Measurements from ENCODE around the gene ENPP1. TPM values are rescaled to one million over a fixed set of nuclear protein-coding genes. Genes with fewer than 3 reads are reported as not detected.

Gene ENPP1
- total and polyA plus RNA-seq, 2 donors (not counting 3 experiments of a cell fraction or from before 2014, with no cell fraction given) = 0.36 to 1.4 TPM

DNA sequence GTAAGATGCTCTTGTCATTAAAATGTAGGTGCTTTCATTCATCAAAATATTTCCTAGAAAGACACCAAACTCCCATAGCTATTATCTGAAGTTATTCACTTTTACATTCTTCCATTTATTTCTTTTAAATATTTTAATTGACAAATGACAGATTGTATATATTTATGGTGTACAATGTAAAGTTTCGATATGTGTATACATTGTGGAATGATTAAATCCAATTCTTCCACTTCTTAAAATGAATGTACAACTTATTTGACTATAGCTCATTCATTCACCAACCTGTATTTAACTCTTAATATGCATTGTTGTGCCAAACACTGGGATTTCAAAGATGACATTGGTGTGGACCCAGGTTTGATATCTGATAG is 102.4 kb downstream of the ENPP1 start:
- Histone ChIP-seq H3K4me2 (ENCODE audit: insufficient read depth, low read length) (no peak overlapping the region), H3K9me1 (replicated peaks; ENCODE audit: control insufficient read depth, extremely low read depth, insufficient read depth, low read length) (no peaks in the 10 kb centered on the region), H4K20me1 (replicated peaks; ENCODE audit: control insufficient read depth, extremely low read depth, insufficient read depth, low read length) (no peaks in the 10 kb centered on the region), H3K36me3 (ENCODE audit: control insufficient read depth in 2 of 2, extremely low read depth in 1 of 2, insufficient read depth in 2 of 2, low read length in 2 of 2) (no peaks in the 10 kb centered on the region), H3K4me1 (ENCODE audit: control insufficient read depth, extremely low read depth, insufficient read depth, low read length) (no peaks in the 10 kb centered on the region), H3K9me3 (replicated peaks; ENCODE audit: control insufficient read depth, insufficient read depth, low read length) (no peaks in the 10 kb centered on the region), H3K27me3 (ENCODE audit: control insufficient read depth in 2 of 2, insufficient read depth in 2 of 2, low read length in 2 of 2) (peaks cover 0 to 7% of the 10 kb centered on the region in 2 experiments), H3K79me2 (ENCODE audit: control insufficient read depth, insufficient read depth, low read length) (no peaks in the 10 kb centered on the region), H2AFZ (ENCODE audit: low read depth, low read length) (no peak overlapping the region), H3K4me3 (replicated peaks in 1 of 3; ENCODE audit: insufficient read depth in 1 of 3, low read depth in 1 of 3, low read length in 3 of 3) (no peak overlapping the region), H3K27ac (ENCODE audit: insufficient read depth, low read depth, low read length) (no peak overlapping the region), H3K9ac (replicated peaks; ENCODE audit: extremely low read depth, insufficient read depth, low read length) (no peak overlapping the region)
- FAIRE-seq (no peak), DNase-seq (ENCODE audit: low read depth, low spot score) (no peak)
- dilution Hi-C loops (cut with MboI; ENCODE audit: extremely low pct_ligation_motif_present, low sequenced_read_pairs) = no loop called here
- CTCF ChIA-PET = interaction anchor here (0.6 to 4.2 kb wide), 33 partner anchors 8 to 574 kb away, joined by 3 to 275 read pairs (median 5); partner anchors contain the start of genes ENPP1 and MED23
- BruUV-seq (replicated peaks) = no TSS peak
- TF ChIP-seq POLR2AphosphoS5 (IDR thresholded peaks at IDR 0.05; ENCODE audit: insufficient read depth, low read depth, low read length) (no peak), EZH2 (IDR thresholded peaks at IDR 0.05; ENCODE audit: borderline replicate concordance, low read depth, low read length, severe bottlenecking) (no peak), MYC (IDR thresholded peaks at IDR 0.05; ENCODE audit: low read depth, low read length) (no peak), FOS (IDR thresholded peaks at IDR 0.05; ENCODE audit: borderline replicate concordance, insufficient read depth, low read length) (no peak), JUN (IDR thresholded peaks at IDR 0.05; ENCODE audit: borderline replicate concordance, insufficient read depth, insufficient read length, low read depth) (no peak), GATA2 (IDR thresholded peaks at IDR 0.05; ENCODE audit: insufficient read depth, insufficient read length, low read depth, low read length) (no peak), POLR2A (IDR thresholded peaks at IDR 0.05; ENCODE audit: low read depth, low read length) (no peak)
- TF ChIP-seq, protein P1, sequence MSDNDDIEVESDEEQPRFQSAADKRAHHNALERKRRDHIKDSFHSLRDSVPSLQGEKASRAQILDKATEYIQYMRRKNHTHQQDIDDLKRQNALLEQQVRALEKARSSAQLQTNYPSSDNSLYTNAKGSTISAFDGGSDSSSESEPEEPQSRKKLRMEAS (IDR thresholded peaks at IDR 0.05; ENCODE audit: insufficient read depth, insufficient read length) = no peak
- TF ChIP-seq, protein P2, sequence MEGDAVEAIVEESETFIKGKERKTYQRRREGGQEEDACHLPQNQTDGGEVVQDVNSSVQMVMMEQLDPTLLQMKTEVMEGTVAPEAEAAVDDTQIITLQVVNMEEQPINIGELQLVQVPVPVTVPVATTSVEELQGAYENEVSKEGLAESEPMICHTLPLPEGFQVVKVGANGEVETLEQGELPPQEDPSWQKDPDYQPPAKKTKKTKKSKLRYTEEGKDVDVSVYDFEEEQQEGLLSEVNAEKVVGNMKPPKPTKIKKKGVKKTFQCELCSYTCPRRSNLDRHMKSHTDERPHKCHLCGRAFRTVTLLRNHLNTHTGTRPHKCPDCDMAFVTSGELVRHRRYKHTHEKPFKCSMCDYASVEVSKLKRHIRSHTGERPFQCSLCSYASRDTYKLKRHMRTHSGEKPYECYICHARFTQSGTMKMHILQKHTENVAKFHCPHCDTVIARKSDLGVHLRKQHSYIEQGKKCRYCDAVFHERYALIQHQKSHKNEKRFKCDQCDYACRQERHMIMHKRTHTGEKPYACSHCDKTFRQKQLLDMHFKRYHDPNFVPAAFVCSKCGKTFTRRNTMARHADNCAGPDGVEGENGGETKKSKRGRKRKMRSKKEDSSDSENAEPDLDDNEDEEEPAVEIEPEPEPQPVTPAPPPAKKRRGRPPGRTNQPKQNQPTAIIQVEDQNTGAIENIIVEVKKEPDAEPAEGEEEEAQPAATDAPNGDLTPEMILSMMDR (IDR thresholded peaks at IDR 0.05; ENCODE audit: extremely low read depth in 1 of 2, insufficient read depth in 1 of 2, low read depth in 1 of 2, low read length in 2 of 2) = no peak
- POLR2A ChIA-PET = no interaction called here
- intact Hi-C loops (cut with micrococcal nuclease) = loop anchor here (1.0 to 2.0 kb wide), 2 partner anchors 127 to 216 kb away; no protein-coding TSS in a partner anchor
